Measurements from ENCODE around the gene AK3. TPM values are rescaled to one million over a fixed set of nuclear protein-coding genes. Genes with fewer than 3 reads are reported as not detected.

The AK3 gene
- total and polyA plus RNA-seq, 2 experiments from 2014 or later: 105 to 114 TPM

DNA sequence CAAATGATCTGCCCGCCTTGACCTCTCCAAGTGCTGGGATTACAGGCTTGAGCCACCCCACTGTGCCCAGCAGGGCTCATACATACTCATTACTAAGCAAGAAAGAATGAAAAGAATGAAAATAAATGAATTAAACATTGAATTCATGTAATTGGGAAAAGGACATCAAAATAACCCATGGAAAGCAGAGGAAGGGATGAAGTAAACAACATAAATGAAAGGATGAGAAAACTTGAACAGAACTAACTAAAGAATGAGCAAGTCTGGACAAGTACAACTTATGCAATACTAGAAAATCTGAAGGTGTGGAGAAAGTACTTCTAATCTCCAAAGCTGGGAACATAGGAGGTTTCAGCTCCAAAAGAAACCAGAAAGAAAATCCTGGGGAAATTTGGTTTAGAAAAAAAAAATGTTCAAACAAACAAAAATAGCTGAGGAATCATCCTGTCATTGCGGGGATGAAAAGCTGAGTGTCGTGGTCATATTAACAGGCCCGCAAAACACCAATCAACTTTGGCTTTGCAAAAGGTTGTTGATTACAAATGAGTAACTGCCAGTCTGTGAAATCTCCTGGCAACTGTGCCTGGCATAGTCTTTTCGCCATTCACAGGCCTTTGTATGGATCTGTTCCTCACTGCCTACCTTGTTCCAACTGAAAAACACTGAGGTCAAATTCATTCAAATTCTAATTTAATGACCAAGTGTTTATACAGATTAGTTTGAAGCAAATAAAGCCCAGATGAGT, 2.3 kb upstream of the AK3 start:
- Histone ChIP-seq H3K4me3 (no peak overlapping the region), H3K27ac (no peak overlapping the region), H3K27me3 (no peaks in the 10 kb centered on the region), H3K4me1 (ENCODE audit: low read depth) (peaks cover 11% of the 10 kb centered on the region), H3K9me3 (ENCODE audit: low read depth) (no peaks in the 10 kb centered on the region), H3K36me3 (no peaks in the 10 kb centered on the region)
- peak in 1 of 2 donors; percentile 11 for DNase-seq (ENCODE audit: low read depth in 1 of 2, low spot score in 1 of 2)
- no peak for TF ChIP-seq CTCF (IDR thresholded peaks at IDR 0.05; ENCODE audit: low read depth, low read length)

GRCh38 chr9:4742246-4742645, 1.2 kb upstream of the AK3 start:
- no peak for TF ChIP-seq CTCF (IDR thresholded peaks at IDR 0.05; ENCODE audit: low read depth, low read length)
- DNase-seq (ENCODE audit: low read depth in 1 of 2, low spot score in 1 of 2): no peak
- H3K4me1 ChIP-seq (ENCODE audit: low read depth): peaks cover 11% of the 10 kb centered on the region
- no peaks in the 10 kb centered on the region for H3K36me3 ChIP-seq
- peak overlapping the region; percentile 81 for H3K27ac ChIP-seq
- no peaks in the 10 kb centered on the region for H3K27me3 ChIP-seq
- H3K4me3 ChIP-seq: peak overlapping the region; percentile 51
- no peaks in the 10 kb centered on the region for H3K9me3 ChIP-seq (ENCODE audit: low read depth)

GRCh38 chr9:4741365-4742089, 525 bp upstream of the AK3 start:
- Histone ChIP-seq H3K27me3 (no peaks in the 10 kb centered on the region), H3K4me1 (ENCODE audit: low read depth) (peaks cover 11% of the 10 kb centered on the region), H3K36me3 (no peaks in the 10 kb centered on the region), H3K4me3 (peak overlapping the region; percentile 51), H3K9me3 (ENCODE audit: low read depth) (no peaks in the 10 kb centered on the region), H3K27ac (peak overlapping the region; percentile 81)
- DNase-seq (ENCODE audit: low read depth in 1 of 2, low spot score in 1 of 2): peak; percentile 32 to 54
- no peak for TF ChIP-seq CTCF (IDR thresholded peaks at IDR 0.05; ENCODE audit: low read depth, low read length)

DNA sequence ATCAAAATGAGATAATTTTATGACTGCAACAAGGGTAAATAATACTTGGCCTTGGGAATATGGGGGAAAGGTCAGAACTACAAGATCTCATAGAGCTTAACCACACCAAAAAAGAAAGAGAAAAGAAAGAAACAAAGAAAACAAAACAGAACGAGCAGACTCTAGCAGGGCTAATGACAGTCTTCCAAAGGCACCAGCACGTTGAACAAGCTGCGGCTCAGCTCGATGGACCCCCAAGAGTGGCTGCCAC, 689 bp downstream of the AK3 start:
- Histone ChIP-seq H3K4me3 (peak overlapping the region; percentile 51), H3K27me3 (no peaks in the 10 kb centered on the region), H3K9me3 (ENCODE audit: low read depth) (no peaks in the 10 kb centered on the region), H3K4me1 (ENCODE audit: low read depth) (peaks cover 11% of the 10 kb centered on the region), H3K27ac (peak overlapping the region; percentile 81), H3K36me3 (no peaks in the 10 kb centered on the region)
- DNase-seq (ENCODE audit: low read depth in 1 of 2, low spot score in 1 of 2): peak in 1 of 2 donors; percentile 35
- no peak for TF ChIP-seq CTCF (IDR thresholded peaks at IDR 0.05; ENCODE audit: low read depth, low read length)

DNA sequence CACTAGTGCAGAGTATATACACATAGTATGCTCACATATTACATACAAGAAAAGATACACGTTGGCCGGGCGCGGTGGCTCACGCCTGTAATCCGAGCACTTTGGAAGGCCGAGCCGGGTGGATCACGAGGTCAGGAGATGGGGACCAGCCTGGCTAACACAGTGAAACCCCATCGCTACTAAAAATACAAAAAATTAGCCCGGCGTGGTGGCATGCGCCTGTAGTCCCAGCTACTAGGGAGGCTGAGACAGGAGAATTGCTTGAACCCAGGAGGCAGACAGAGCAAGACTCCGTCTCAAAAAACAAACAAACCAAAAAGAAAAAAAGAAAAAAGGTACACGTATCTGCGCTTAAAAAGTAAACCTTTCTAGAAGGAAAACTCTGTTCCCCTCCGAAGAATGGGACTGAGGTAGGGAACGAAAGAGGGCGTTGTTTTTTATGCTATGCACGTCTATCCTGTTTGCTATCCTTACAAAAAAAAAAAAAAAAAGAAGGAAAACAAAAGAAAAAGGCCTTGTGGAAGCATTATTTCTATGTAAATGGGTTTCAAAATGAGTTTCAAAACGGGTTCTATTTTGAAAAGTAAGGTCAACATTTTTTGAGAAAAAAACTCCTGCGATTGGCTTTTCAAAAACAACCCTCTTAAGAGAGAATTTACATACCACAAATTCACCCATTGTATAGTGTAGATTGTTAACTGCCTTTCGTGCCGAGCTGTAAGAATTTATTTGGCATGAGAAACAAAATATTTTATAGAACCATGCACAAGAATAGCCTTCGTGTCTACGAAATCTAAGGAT, 1.2 kb downstream of the AK3 start:
- H3K36me3 ChIP-seq: no peaks in the 10 kb centered on the region
- peaks cover 11% of the 10 kb centered on the region for H3K4me1 ChIP-seq (ENCODE audit: low read depth)
- H3K9me3 ChIP-seq (ENCODE audit: low read depth): no peaks in the 10 kb centered on the region
- peak; percentile 7 for TF ChIP-seq CTCF (IDR thresholded peaks at IDR 0.05; ENCODE audit: low read depth, low read length)
- H3K27me3 ChIP-seq: no peaks in the 10 kb centered on the region
- peak overlapping the region; percentile 51 for H3K4me3 ChIP-seq
- peak overlapping the region; percentile 81 for H3K27ac ChIP-seq
- peak in 1 of 2 donors; percentile 17 for DNase-seq (ENCODE audit: low read depth in 1 of 2, low spot score in 1 of 2)

Data from cardiac muscle cell (in vitro differentiated cells and primary cell).